LNCaP clone FGC (cell line): ENCODE measurements around the gene KCTD16.

Experiments
- DNase-seq: peaks from one replicate; pipeline ENCODE4 v3.0.0-alpha.2; 2011; ENCODE audit warnings: low read depth
- H3K4me3 ChIP-seq: 2 replicates; pipeline ENCODE4 v1.5.1; 2011; ENCODE audit warnings: mild to moderate bottlenecking, low read depth, low read length, control low read depth
- CTCF ChIP-seq: IDR thresholded peaks from 2 replicates; pipeline ENCODE4 v1.5.1; 2012; ENCODE audit warnings: mild to moderate bottlenecking; ENCODE audit not compliant: control insufficient read depth, insufficient read depth; ENCODE audit errors: extremely low read depth

KCTD16 gene

GRCh38 chr5:144315994-144316634 is 145.4 kb downstream of the KCTD16 start:
- DNase-seq, result no peak
- no peak overlapping the region for H3K4me3 ChIP-seq

GRCh38 chr5:144318011-144318410 is 147.3 kb downstream of the KCTD16 start:
- no peak for DNase-seq
- no peak for TF ChIP-seq CTCF
- H3K4me3 ChIP-seq, result no peak overlapping the region

More at GRCh38 chr5:144315994-144316634, 145.4 kb downstream of the KCTD16 start:
- TF ChIP-seq CTCF, result no peak

GRCh38 chr5:144318460-144318859 is 147.8 kb downstream of the KCTD16 start:
- DNase-seq, result no peak
- H3K4me3 ChIP-seq, result no peak overlapping the region
- TF ChIP-seq CTCF, result no peak

GRCh38 chr5:144323181-144323580 is 152.5 kb downstream of the KCTD16 start:
- no peak for DNase-seq
- TF ChIP-seq CTCF, result no peak
- H3K4me3 ChIP-seq, result no peak overlapping the region

GRCh38 chr5:144325532-144325931 is 154.9 kb downstream of the KCTD16 start:
- DNase-seq, result no peak
- H3K4me3 ChIP-seq, result no peak overlapping the region
- TF ChIP-seq CTCF, result no peak

GRCh38 chr5:144328494-144328893 is 157.8 kb downstream of the KCTD16 start:
- TF ChIP-seq CTCF, result no peak
- DNase-seq, result no peak
- no peak overlapping the region for H3K4me3 ChIP-seq

GRCh38 chr5:144328980-144329379 is 158.3 kb downstream of the KCTD16 start:
- no peak for TF ChIP-seq CTCF
- DNase-seq, result peak; percentile 79
- no peak overlapping the region for H3K4me3 ChIP-seq
